Keratinocyte (primary cell): ENCODE data around the gene PMVK. TPM values are rescaled to one million over a fixed set of nuclear protein-coding genes. Genes with fewer than 3 reads are reported as not detected.
A peak's percentile ranks its signal among the peaks of the same experiment; 100 is the strongest.

ENCODE experiments used
- DNase-seq: peaks from one replicate; pipeline ENCODE4 v3.0.0-alpha.2; 2011; ENCODE audit warnings: low read depth, missing footprints, low spot score
- FAIRE-seq: peaks from 2 replicates; lab custom pipeline; 2011; peaks lifted over from hg19 to GRCh38; lab: Jason Lieb, UNC
- H2AFZ ChIP-seq: 2 replicates; pipeline ENCODE4 v1.6.0; 2012; ENCODE audit warnings: low read length, control low read depth, inconsistent platforms; ENCODE audit not compliant: control insufficient read depth
- H3K27ac ChIP-seq: 2 replicates; pipeline ENCODE4 v1.5.1; 2011; ENCODE audit warnings: low read length; ENCODE audit not compliant: control insufficient read depth, insufficient read depth
- H3K27me3 ChIP-seq: 3 replicates; pipeline ENCODE4 v1.6.0; 2011; ENCODE audit warnings: low read length; ENCODE audit not compliant: control insufficient read depth, insufficient read depth; ENCODE audit errors: extremely low read depth
- H3K36me3 ChIP-seq, 2 experiments: 2 replicates in 1 of 2; 3 replicates in 1 of 2; pipeline ENCODE4 v1.5.1; 2011; ENCODE audit warnings: low read length in 2 of 2, mild to moderate bottlenecking in 1 of 2; ENCODE audit not compliant: control insufficient read depth in 2 of 2, insufficient read depth in 2 of 2; ENCODE audit errors: extremely low read depth in 1 of 2
- H3K4me1 ChIP-seq: 3 replicates; pipeline ENCODE4 v1.5.1; 2011; ENCODE audit warnings: low read length; ENCODE audit not compliant: control insufficient read depth, insufficient read depth; ENCODE audit errors: extremely low read depth
- H3K4me2 ChIP-seq: 3 replicates; pipeline ENCODE4 v1.6.0; 2011; ENCODE audit warnings: low read depth, low read length; ENCODE audit not compliant: control insufficient read depth, insufficient read depth; ENCODE audit errors: extremely low read depth
- H3K4me3 ChIP-seq, 3 experiments: fragments of 200-600 bp in 1 of 3; sonication (generic) in 1 of 3; 2 replicates in 2 of 3; 3 replicates in 1 of 3; pipeline ENCODE4 v1.5.1; 2011 to 2016; ENCODE audit warnings: low read length in 3 of 3, mild to moderate bottlenecking in 3 of 3, control low read depth in 2 of 3, inconsistent platforms in 1 of 3, low read depth in 1 of 3, mixed read lengths in 1 of 3, mixed run types in 1 of 3, moderate library complexity in 1 of 3; ENCODE audit not compliant: control insufficient read depth in 2 of 3, insufficient read depth in 2 of 3; ENCODE audit errors: extremely low read depth in 1 of 3
- H3K79me2 ChIP-seq: 2 replicates; pipeline ENCODE4 v1.6.0; 2012; ENCODE audit warnings: low read length; ENCODE audit not compliant: control insufficient read depth, insufficient read depth
- H3K9ac ChIP-seq: 3 replicates; pipeline ENCODE4 v1.6.0; 2011; ENCODE audit warnings: low read length; ENCODE audit not compliant: control insufficient read depth, insufficient read depth; ENCODE audit errors: extremely low read depth
- H3K9me1 ChIP-seq: 3 replicates; pipeline ENCODE4 v1.6.0; 2011; ENCODE audit warnings: low read length; ENCODE audit not compliant: control insufficient read depth, insufficient read depth; ENCODE audit errors: extremely low read depth
- H3K9me3 ChIP-seq: 2 replicates; pipeline ENCODE4 v1.5.1; 2012; ENCODE audit warnings: low read depth, low read length; ENCODE audit not compliant: control insufficient read depth
- H4K20me1 ChIP-seq: 3 replicates; pipeline ENCODE4 v1.6.0; 2011; ENCODE audit warnings: low read length; ENCODE audit not compliant: control insufficient read depth, insufficient read depth; ENCODE audit errors: extremely low read depth
- EZH2 ChIP-seq: IDR thresholded peaks from one replicate; pipeline ENCODE4 v1.6.1; 2012; ENCODE audit warnings: inconsistent platforms, mild to moderate bottlenecking, low read length, moderate library complexity
- dilution Hi-C: fragments of 300-500 bp; cut with MboI; formaldehyde crosslinking; loops from one replicate; pipeline ENCODE4 v1.7.0; 2020; ENCODE audit warnings: low sequenced_read_pairs; ENCODE audit not compliant: extremely low pct_ligation_motif_present
- polyA plus RNA-seq, 5 experiments: library from polyadenylated mRNA; depleted of rRNA in 3 of 5; stranded (reverse) in 3 of 5; stranded (forward) in 1 of 5; unstranded in 1 of 5; fragments of >200 nt; gene quantifications; 1 replicate in 1 of 5; 2 replicates in 3 of 5; 3 replicates in 1 of 5; pipeline versions ENCODE4 v1.2.1 to v1.2.3, GENCODE V29; 2011 to 2012; ENCODE audit warnings: missing spikeins in 2 of 5, low read depth in 1 of 5, low replicate concordance in 1 of 5
- TF ChIP-seq, protein P1 (sequence below), 3 experiments: IDR thresholded peaks in 1 of 3; conservative IDR thresholded peaks in 1 of 3; optimal IDR thresholded peaks in 1 of 3; 2 replicates in 2 of 3; 3 replicates in 1 of 3; pipeline versions ENCODE3 to v1.5.1; 2011; ENCODE audit warnings: low read length in 3 of 3, mild to moderate bottlenecking in 3 of 3, moderate library complexity in 2 of 3, control low read depth in 1 of 3, inconsistent platforms in 1 of 3; ENCODE audit not compliant: insufficient read depth in 2 of 3; ENCODE audit errors: extremely low read depth in 1 of 3

Gene PMVK
- polyA plus RNA-seq, 1 donor (not counting 4 experiments of a cell fraction or from before 2014, with no cell fraction given): 25.1 TPM

DNA sequence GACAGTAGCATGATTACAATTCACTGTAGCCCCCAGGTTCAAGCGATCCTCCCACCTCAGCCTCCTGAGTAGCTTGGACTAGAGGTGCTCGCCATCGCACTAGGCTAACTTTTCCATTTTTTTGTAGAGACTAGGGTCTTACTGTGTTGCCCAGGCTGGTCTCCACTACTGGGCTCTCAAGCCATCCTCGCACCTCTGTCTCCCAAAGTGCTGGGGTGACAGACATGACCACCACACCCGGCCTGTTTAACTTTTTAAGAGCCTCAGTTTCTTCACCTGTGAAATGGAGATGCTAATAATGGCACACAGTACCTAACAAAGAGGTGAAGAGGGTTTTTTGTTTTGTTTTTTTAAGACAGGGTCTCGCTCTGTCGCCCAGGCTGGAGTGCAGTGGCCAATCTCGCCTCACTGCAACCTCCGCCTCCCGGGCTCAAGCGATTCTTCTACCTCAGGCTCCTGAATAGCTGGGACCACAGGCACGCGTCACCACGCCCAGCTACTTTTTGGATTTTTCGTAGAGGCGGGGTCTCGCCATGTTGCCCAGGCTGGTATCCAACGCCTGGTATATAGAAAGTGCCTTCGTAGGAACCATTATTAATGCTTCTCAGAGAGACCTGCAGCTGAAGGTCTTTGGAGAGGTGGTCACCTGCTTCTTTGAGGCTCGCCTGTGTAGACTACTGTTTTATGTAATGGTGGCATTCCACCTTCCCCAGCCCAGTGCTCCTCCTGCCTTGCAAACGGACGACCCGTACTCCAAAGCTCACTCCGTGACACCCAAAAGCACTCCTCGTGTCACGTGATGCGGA, 567 bp downstream of the PMVK start:
- Histone ChIP-seq H3K79me2 (no peaks in the 10 kb centered on the region), H3K9me1 (no peaks in the 10 kb centered on the region), H4K20me1 (no peaks in the 10 kb centered on the region), H3K4me2 (peak overlapping the region; percentile 96), H2AFZ (peak overlapping the region; percentile 99), H3K36me3 (no peaks in the 10 kb centered on the region), H3K4me3 (peak overlapping the region; percentile 57 to 85 (median 80)), H3K9ac (peak overlapping the region; percentile 99), H3K27me3 (no peaks in the 10 kb centered on the region), H3K9me3 (no peaks in the 10 kb centered on the region), H3K27ac (peak overlapping the region; percentile 100), H3K4me1 (peaks cover 32% of the 10 kb centered on the region)
- TF ChIP-seq, protein P1, sequence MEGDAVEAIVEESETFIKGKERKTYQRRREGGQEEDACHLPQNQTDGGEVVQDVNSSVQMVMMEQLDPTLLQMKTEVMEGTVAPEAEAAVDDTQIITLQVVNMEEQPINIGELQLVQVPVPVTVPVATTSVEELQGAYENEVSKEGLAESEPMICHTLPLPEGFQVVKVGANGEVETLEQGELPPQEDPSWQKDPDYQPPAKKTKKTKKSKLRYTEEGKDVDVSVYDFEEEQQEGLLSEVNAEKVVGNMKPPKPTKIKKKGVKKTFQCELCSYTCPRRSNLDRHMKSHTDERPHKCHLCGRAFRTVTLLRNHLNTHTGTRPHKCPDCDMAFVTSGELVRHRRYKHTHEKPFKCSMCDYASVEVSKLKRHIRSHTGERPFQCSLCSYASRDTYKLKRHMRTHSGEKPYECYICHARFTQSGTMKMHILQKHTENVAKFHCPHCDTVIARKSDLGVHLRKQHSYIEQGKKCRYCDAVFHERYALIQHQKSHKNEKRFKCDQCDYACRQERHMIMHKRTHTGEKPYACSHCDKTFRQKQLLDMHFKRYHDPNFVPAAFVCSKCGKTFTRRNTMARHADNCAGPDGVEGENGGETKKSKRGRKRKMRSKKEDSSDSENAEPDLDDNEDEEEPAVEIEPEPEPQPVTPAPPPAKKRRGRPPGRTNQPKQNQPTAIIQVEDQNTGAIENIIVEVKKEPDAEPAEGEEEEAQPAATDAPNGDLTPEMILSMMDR (optimal IDR thresholded peaks at IDR 0.05 in 1 of 3, IDR thresholded peaks at IDR 0.05 in 1 of 3, conservative IDR thresholded peaks at IDR 0.05 in 1 of 3; ENCODE audit: extremely low read depth in 1 of 3, insufficient read depth in 2 of 3, low read length in 3 of 3): no peak
- TF ChIP-seq EZH2: no peak
- dilution Hi-C loops: no loop called here
- DNase-seq (no peak), FAIRE-seq (no peak)

DNA sequence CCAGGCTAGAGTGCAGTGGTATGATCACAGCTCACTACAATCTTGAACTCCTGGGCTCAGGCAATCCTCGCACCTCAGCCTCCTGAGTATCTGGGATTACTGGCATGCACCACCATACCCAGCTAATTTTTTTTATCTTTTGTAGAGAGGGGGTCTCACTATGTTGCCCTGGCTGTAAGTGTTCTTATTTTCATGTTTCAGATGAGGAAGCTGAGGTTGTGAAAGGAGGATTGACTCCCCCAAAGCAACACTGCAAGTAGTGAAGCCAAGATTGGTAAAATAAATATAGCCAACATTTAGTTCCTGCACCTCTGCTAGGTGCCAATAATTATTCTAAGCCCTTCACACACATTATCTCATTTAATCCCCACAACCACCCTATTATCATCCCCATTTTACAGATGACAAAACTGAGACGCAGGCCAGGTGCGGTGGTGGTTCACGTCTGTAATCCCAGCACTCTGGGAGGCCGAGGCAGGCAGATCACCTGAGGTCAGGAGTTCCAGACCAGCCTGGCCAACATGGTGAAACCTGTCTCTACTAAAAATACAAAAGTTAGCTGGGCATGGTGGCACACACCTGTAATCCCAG, 2.1 kb downstream of the PMVK start:
- H3K27ac ChIP-seq: no peak overlapping the region
- H3K4me1 ChIP-seq: peaks cover 32% of the 10 kb centered on the region
- DNase-seq (no peak), FAIRE-seq (no peak)
- H3K27me3 ChIP-seq: no peaks in the 10 kb centered on the region
- H3K9ac ChIP-seq: no peak overlapping the region
- H3K79me2 ChIP-seq: no peaks in the 10 kb centered on the region
- dilution Hi-C loops: no loop called here
- H3K4me3 ChIP-seq: no peak overlapping the region
- H3K9me1 ChIP-seq: no peaks in the 10 kb centered on the region
- no peak for TF ChIP-seq EZH2
- TF ChIP-seq, protein P1 (optimal IDR thresholded peaks at IDR 0.05 in 1 of 3, IDR thresholded peaks at IDR 0.05 in 1 of 3, conservative IDR thresholded peaks at IDR 0.05 in 1 of 3; ENCODE audit: extremely low read depth in 1 of 3, insufficient read depth in 2 of 3, low read length in 3 of 3): no peak
- no peaks in the 10 kb centered on the region for H4K20me1 ChIP-seq
- peaks cover 0 to 1% of the 10 kb centered on the region in 2 experiments for H3K36me3 ChIP-seq
- no peaks in the 10 kb centered on the region for H3K9me3 ChIP-seq
- no peak overlapping the region for H2AFZ ChIP-seq
- no peak overlapping the region for H3K4me2 ChIP-seq
